ENCODE data around the gene ADAT3. TPM values are rescaled to one million over a fixed set of nuclear protein-coding genes. Genes with fewer than 3 reads are reported as not detected.
"Not testable (repeated sequence)": the region's sequence is repeated elsewhere in the genome, so short reads cannot be mapped to it uniquely, and the experiment has no call there.

ADAT3 gene
- total RNA-seq, 1 experiment from 2014 or later = 6.7 TPM

DNA sequence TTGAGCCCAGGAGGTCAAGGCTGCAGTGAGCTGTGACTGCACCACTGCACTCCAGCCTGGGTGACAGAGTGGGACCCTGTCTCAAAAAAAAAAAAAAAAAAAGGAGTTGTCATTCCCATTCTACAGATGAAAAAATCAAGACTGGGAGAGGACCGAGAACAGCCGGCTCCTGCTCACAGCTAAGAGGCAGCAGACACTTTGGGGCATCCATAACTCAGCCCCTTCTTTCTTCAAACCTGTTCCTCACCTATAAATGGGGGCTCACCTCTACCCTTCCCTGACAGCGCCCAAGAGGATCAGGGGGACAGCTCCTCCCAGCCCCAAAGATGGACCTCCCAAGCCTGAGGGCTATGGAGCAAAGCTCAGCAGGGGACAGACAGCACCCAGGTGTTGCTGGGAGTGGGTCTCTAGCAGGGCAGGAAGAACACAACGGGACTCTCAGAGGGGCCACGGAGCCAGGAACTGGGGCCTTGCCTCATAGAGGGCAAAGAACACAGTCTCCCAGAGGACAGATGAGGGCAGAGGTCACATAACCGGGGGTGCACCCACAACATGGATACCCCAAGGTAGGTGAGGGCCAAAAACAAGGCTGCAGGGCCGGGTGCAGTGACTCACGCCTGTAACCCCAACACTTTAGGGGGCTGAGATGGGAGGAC, 38.4 kb upstream of the ADAT3 start:
- no peak for DNase-seq (ENCODE audit: low read depth)

DNA sequence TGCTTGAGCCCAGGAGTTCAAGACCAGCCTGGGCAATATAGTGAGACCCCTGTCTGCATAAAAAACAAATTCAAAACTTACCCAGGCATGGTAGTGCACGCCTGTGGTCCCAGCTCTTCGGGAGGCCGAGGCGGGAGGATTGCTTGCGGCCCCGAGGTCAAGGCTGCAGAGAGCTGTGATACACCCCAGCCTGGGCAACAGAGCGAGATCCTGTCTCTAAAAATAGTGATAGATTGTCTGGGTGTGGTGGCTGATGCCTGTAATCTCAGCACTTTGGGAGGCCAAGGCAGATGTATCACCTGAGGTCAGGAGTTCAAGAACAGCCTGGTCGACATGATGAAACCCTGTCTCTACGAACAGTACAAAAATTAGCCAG, 37.9 kb upstream of the ADAT3 start:
- no peak for DNase-seq (ENCODE audit: low read depth)

GRCh38 chr19:1868971-1869370, 36.2 kb upstream of the ADAT3 start:
- no peak for DNase-seq (ENCODE audit: low read depth)

DNA sequence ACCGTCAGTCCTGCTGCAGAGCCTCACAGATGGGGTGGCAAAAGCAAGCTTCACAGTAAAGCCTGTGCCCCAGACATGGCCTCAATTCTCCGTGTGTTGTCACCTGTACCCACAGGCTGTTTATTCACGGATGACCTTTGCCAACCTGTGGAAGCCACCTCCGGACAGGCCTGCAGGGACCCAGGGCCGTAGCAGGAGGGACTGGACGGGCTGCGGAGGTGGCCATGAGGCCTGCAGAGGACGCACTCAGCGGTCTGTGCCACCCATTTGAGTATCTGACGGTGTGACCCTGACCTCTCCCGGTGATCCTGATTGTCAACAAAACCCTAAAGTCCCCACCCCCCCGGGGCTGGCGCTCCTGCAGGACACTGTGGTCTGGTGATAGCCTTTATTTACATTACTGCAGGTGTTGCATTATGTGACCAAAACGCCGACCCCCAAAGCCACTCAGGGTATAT, 34.0 kb upstream of the ADAT3 start:
- DNase-seq (ENCODE audit: low read depth) = no peak

DNA sequence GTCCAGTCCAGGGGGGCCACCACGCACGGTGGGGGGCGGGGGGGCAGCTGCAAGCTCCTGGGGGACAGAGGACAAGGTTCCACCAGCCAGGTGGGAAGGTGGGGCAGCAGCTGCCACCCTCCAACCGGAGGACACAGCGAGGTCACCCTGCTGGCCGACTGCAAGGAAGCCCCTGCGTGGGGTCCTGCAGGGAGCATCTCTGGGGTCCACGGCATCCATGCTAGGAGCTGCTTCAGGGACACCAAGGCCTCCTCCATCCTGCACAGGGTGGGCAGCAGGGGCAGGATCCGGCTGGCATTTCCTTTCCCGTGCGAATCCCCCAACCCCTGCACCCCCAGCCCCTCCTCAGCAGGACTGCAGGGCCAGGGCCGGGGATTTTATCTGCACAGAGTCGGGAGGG, 33.6 kb upstream of the ADAT3 start:
- no peak for DNase-seq (ENCODE audit: low read depth)

- no peak for DNase-seq (ENCODE audit: low read depth)
Measured at GRCh38 chr19:1872807-1873523, 32.2 kb upstream of the ADAT3 start.

DNA sequence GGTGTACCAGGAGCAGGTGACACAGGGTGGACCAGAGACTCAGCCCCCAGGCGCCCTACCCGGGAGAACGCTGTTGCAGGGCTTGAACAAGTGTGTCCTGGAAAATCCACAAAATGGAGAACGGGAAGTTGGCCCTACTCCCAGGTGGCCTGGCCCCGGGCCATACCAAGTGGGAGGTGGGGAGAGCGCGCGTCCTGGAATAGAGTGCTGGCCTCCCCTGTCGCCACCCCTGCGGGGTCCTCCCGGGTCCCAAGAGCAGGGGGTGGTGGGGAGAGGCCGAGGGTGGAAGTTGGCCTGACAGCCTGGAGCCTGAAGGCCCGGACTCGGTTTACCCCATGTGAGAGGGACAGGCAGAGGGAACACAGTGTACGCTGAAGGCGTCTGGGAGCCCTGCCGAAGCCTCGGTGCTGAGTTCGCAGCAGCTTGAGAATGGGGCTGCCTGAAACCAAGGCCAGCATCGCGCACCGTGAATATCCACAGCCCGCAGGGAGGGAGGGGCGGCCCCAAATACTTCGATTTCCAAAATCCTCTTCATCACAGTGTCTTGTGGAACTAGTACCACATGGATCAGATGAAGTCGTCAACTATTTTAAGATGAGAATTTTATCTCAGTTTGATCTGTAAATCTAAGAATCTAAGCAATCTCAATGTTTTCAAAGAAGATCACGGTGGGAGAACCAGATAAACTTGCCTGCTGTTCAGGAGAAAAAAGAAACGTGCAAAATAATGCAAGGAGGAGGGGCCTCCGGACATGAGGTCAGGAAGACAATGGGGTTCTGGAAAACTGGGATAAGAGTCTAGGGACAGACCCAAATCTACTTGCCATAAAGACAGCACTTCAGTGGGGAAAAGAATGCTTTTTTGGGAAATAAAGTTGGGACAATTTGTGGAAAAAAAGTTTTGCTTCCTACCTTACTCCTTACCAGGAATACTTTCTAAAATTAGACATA, 31.4 kb upstream of the ADAT3 start:
- no peak for DNase-seq (ENCODE audit: low read depth)

- DNase-seq (ENCODE audit: low read depth) = no peak
Measured at GRCh38 chr19:1874554-1875185, 30.5 kb upstream of the ADAT3 start.

DNA sequence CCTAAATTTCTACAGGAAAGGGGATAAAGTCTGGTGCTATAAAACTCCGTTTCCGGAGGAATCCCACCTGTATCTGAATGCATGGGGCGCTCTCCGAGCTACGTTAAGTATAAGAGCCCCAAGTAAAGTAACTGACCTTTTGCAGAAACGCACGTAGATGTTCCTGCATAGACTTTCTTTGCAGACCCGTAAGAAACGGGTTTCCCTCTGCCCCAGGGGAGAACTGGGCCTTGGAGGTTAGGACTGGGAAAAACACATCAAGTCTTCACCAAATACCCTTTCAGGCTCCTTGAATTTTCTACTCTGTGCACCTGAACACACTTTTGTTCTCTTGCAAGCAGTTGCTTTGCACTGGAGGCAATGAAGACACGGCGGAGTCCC, 29.9 kb upstream of the ADAT3 start:
- not testable (repeated sequence) for DNase-seq (ENCODE audit: low read depth)

- DNase-seq (ENCODE audit: low read depth) = peak; percentile 90
Measured at GRCh38 chr19:1875646-1876495, 29.3 kb upstream of the ADAT3 start.

GRCh38 chr19:1876496-1877279, 28.5 kb upstream of the ADAT3 start:
- not testable (repeated sequence) for DNase-seq (ENCODE audit: low read depth)

- DNase-seq (ENCODE audit: low read depth) = not testable (repeated sequence)
Measured at GRCh38 chr19:1877280-1877660, 27.9 kb upstream of the ADAT3 start.

DNA sequence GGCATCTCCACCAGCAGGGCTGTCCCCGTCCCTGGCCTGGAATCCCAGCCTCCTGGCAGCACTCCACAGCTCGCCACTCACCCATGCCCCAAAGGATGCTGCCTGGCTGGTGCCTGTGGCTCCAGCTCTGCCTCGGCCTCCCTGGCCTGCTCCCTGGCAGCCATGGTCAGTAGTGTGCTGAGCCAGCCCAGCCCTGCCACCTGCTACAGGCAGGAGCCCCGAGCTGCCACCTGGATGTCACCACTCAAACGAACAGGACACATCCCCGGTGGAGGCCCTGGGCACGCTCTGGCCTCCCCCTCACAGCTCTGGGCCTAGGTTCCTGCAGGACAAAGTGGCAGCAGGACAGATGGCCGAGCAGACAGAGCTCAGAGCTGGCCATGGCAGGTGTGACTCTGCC, 26.6 kb upstream of the ADAT3 start:
- not testable (repeated sequence) for DNase-seq (ENCODE audit: low read depth)

DNA sequence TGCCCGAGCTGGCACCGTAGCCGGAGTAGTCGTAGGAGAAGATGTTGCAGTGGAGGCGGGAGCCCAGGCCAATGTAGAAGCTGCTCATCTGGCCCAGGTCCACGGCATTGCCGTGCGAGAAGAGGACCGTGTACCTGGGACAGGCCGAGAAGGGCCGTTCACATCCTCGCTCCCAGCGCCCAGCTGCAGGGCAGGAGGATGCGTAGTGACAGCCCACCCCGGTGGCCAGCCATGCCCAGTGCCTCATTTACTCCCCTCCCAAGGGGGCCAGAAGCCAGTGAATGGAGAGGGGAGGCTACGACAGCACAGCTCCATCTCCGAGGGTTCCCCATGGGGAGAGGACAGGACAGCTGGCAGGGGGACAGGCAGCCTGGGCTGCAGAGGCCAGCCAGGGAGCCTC, 25.2 kb upstream of the ADAT3 start:
- not testable (repeated sequence) for DNase-seq (ENCODE audit: low read depth)

DNA sequence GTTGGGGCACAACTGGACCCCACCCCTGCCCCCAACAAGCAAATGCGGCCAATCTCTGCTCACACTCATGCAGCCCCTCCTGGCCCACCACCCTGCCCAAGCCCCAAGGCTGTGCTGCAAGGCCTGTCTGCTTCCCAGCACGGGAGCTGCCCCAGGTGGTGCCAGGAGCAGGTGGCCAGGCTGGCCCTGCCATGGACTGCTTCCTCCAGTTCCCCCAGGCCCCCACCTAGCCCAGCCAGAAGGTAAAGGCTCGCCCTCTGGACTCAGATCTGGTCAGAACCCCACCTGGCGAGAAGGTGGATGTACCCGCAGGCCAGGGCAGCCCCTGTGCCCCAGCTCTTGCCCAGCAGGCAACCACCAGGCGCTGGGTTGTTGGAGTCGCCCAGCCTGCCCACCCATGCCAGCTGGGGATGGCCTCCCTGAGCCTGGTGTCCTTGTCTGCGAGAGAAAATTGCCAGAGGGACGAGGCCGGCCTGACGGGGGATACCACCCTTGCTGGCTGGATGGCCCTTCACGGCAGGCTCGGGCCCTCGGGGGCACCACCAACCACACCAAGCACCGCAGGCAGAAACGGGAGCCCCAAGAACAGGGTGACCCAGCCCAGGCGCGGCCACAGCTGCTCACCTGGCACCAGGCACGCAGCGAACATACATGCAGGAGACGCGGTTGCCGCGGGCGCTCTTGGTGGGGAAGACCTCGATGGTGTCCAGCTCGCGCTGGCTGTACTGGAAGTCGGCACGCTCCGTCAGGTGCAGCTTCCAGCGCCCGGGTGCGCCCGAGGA, 24.4 kb upstream of the ADAT3 start:
- no peak for DNase-seq (ENCODE audit: low read depth)

- DNase-seq (ENCODE audit: low read depth) = not testable (repeated sequence)
Measured at GRCh38 chr19:1881393-1882088, 23.7 kb upstream of the ADAT3 start.

- DNase-seq (ENCODE audit: low read depth) = no peak
Measured at GRCh38 chr19:1882089-1882785, 23.0 kb upstream of the ADAT3 start.

Measured in M059J (cell line).